ENCODE measurements around the gene TEPSIN.

TEPSIN gene

DNA sequence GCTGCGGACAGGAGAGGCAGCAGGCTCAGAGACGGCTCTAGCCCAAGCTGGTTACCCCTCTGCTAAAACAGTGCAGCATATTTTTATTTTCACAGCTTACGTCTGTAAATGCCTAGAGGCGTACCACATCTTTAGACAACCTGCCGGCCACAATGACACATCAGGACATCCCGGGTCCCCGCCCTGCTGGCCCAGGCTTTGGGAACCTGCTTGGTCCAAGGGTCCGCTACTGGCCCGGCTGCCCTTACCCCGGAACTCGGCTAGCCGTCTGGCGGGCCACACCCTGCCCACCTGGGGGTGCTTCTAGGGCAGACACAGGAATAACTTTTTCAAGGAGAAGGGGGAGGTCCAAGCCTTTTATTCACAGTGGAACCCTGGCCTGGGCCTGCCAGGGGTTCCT is 20.4 kb downstream of the TEPSIN start:
- no peak for DNase-seq

DNA sequence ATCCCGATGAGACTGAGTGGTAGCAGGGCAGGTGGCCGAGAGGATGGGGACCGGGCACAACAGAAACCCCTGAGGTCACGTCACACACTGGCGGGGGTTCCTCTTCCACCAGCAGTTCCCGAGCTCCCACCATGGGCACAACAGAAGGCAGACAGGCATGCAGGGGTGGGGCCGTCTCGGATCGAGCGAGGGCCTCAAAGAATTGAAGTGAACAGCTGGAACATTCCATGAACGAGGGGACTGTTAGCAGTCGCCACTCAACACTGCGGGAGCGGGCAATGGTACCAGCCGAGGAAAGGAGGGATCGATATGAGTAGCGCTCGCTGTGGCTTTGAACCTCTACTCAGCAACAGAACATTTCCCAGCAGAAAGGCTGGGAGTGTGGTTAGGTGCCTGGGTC is 21.4 kb downstream of the TEPSIN start:
- no peak for DNase-seq

DNA sequence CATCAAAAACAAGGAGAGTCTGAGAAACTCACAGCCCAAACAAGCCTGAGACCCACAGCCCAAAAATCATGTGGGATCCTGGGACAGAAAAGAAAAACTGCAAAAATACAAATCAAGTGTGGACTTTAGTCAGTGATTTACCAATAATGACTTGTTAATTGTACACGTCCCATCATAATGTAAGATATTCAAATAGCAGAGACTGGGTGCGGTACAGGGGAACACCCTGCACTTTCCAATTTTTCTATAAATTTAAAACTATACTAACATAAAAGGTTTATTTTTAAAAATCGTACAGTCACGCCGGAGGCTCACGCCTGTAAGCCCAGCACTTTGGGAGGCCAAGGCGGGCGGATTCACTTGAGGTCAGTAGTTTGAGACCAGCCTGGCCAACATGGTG is 24.9 kb downstream of the TEPSIN start:
- DNase-seq, result no peak

DNA sequence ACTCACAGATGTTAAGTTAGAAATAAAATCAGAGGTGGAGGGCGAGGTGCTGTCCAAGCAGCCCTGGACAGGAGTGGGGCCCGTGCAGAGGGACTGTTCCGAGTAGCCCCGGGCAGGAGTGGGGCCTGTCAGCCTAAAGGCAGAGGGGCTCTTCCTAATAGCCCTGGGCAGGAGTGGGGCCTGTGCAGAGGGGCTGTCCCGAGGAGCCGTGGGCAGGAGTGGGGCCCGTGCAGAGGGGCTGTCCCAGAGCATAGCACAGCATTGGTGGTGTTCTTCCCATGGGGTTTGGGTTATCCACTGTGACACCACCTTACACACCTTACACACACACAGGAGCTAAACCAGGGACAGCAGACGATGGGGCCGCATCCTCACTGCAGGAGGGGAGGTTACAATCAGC is 26.5 kb downstream of the TEPSIN start:
- no peak for DNase-seq

DNA sequence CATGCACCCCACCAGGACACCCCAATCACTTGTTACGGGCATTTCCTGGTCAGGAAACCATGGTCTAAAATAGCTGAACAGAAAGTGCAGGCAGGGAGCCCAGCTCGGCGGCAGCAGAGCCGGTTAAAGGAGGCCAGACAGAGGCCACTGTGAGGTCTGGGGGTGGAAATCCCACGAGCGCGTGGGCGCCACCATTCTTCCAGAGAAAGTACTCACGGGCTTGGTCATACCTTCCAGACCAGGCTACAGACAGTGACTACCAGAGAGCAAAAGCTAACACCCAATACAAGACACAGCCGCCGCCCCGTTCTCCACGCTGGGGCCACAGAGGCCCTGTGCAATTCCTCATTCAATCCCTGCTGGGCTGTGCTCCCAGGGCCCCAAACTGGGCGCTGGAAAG is 28.0 kb downstream of the TEPSIN start:
- no peak for DNase-seq

DNA sequence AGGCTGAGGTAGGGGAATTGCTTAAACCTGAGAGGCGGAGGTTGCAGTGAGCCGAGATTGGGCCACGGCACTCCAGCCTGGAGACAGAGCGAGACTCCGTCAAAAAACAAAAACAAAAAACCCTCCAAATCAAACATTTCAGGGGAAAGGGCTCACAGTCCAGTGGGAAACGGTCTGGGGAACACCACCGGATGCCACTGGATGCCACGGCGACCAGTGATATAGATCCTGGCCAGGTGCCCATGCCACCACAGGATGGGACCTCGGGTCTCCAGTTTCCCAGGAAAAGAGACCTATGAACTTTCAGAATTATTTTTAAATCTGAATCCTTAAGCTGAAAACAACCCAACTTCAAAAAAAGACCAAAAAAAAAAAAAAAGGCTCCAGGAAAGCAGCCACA is 28.4 kb downstream of the TEPSIN start:
- no peak for DNase-seq

DNA sequence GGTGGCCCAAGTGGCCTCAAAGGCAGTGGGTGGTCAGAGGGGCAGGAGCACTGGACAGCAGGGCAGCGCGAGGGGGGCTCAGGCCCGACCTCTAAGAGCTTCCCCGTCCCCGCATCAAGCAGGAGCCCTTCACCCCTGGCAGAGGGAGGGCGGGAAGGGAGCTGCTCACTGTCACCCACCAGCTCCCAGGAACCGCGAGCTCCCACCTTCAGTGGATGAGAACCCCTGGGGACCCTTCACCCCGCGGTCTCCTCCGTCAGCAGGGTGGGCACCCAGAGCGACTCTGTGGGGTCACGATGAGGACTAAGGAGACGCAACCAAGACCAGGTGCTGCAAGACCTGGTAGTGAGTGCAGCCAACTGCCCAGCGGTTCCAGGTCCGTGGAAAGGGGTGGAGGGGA is 29.7 kb downstream of the TEPSIN start:
- DNase-seq, result no peak

DNA sequence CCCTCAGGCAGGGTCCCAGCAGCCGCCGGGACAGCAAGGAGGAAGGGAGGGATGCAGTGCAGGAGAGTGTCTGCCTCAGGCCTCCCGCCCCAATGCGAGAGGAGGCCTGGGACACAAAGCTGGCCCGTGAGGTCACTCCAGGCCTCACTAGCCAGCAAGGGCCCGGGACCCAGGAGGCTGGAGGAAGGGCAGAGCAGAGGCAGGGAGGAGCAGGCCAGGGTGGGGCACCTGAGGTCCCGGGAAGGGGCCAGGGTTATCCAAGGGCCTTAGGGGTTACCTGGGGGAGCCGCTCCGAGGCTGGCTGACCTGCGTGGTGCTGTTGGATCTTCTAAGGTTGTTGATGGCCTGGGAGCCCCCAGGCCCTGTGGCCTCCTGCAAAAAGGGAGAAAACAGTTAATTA is 30.2 kb downstream of the TEPSIN start:
- DNase-seq, result no peak

DNA sequence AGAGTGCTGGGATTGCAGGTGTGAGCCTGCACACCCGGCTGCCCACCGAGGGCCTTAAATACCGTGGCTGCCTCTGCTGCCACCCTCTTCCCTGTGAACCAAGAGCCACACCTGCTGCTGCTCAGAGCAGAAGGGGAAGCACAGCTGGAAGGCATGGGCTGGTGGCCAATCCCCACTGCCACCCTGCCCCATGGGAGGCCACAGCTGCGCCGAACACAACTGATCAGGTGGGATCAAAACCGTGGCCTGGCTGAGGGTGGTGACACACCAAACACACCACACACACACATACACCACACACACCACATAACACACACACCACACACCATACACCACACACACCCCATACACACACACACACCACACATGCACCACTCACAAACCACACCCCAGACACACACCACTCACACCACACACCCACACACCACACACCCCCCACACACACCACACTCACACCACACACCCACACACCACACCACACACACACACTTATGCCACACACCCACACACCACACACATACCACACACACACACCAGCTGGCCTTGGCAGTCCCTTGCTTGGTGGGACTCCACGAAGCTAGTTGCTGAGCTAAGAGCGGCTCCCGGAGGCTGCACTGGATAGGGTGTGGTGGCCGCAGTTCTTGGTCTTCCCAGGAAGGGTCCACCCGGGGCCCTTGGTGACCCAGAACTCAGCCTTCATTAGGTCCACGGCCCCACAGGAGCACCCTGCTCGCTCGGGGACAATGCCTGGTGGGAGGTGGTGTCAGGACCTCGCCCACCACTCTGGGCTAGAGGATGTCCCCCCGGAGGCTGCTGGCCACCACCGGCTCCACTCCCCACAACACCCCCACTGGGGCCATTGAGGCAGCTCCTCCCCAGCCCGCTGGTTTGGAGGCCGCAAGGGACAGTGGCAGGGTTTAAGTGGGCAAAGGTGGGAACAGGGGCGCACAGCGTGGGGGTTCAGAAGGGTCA is 31.0 kb downstream of the TEPSIN start:
- DNase-seq, result no peak

DNA sequence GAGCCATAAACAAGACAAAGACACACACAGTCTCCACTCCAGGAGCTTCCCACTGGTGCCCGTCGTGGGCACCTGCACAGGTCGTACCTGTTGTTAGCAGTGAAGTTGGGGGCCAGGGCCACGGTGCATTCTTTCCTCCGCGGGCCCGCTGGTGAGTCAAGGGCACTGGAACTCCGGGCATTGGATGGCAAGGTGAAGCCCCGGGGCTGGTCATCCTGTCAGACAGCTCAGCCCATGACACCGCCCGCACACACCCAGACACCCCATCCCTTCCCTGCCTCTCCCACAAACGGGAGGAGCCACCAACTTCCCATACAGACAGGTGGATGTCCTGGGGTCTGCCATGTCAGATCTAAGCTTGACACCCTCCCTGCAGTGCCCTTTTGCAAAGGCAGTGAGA is 32.2 kb downstream of the TEPSIN start:
- DNase-seq, result no peak

DNA sequence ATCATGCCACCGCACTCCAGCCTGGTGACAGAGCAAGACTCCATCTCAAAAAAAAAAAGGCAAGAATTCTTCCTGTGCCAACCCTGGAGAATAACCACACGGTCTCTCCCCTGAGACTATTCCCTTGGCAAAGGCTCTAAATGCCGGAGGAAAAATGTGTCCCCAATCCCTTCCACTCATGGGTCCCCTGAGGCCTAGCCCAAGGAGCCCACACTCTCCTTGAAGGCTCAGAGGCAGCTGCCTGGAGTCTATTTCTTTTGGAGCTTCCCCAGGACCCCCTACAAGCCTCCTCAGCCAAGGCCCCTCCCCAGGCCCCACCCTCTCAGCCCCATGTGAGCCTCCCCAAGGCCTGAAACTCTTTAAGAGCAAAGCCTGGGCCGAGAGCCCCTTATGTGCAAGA is 32.7 kb downstream of the TEPSIN start:
- DNase-seq, result no peak

DNA sequence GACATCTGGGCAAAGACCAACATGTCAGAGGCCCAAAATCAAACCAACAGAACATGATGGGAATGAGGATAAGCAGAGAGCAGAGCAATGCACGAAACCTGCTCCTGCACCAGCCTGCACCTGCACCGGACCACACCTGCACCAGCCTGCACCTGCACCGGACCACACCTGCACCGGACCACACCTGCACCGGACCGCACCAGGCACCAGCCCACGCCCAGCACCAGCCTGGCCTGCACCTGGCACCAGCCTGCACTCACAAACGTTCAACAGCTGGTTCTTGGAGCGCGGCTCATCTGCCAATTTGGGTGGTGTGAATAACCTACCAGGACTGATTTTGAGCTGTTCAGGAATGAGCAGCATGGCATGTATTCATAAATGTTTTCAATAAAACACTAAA is 34.3 kb downstream of the TEPSIN start:
- no peak for DNase-seq

DNA sequence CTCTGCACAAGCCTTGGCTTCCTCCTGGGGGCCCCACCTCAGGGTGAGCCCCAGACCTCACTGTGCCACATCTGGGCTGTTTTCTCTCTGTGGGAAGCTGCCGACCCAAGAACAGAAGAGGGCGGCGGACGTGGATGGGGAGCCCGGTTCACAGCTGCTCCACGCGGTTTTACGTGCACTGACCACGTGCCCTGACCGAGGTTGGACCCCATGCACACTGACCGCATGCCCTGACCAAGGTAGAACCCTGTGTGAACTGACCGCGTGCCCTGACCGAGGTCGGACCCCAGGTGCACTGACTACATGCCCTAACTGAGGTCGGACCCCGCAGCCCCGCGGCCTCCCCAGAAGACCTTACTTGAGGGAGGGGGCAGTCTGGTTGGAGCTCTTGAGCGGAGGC is 35.7 kb downstream of the TEPSIN start:
- no peak for DNase-seq

DNA sequence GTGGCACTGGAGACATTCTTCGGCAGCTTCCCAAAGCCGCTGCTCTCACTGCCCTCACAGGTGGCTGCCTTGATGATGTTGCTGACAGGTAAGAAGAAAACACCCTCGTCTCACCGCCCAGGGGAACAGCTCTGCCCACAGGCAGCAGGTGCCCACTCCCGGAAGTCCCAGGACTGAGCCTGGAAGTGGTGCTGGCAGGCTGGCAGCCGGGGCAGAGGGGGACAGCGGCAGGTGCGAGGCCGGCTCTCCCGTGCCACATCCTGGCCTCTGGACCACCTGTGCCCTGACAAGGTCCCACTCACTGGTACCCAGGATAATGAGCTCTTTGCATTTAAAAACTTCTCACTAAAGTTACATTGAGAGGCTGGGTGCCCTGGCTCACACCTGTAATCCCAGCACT is 36.5 kb downstream of the TEPSIN start:
- DNase-seq, result no peak

DNA sequence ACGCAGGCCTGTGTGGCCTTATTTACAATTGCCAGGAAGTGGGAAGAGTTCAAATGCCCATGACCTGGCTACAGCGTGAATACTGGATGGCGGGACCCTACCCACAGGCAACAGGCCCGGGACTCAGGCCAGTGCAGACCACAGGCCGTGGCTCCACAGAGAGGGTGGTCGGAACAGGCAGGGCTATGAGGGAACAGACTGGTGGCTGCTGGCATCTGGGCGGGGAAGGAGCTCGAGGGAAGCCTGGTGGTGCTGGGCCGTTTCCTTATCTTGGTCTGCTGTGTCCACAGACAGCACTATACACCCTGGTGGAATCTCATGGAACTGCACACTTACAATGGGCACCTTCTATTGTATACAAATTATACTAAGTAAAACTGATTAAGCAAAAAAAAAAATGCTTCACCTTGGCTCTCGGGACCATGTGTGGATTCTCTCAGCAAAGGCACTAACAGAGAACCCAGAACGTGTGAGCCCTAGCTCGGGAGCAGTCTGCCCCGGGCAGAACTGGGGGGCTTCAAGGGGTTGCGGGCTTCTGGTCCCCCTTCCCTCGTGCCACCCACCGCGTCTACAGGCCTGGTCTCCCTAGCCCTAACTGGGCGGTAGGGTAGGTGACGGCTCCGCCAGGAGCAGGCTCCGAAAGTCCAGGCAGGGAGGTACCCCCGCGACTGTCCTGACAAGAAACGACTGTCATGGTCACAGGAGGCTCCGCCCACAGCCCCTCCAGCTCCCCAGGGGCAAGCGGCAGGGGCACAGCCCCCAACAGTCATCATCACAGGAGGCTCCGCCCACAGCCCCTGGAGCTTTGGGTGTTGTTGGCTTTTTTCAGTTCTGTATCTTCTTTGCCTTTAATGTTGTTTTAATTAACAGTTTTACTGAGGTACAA is 37.9 kb downstream of the TEPSIN start:
- DNase-seq, result peak; percentile 66 to 78

DNA sequence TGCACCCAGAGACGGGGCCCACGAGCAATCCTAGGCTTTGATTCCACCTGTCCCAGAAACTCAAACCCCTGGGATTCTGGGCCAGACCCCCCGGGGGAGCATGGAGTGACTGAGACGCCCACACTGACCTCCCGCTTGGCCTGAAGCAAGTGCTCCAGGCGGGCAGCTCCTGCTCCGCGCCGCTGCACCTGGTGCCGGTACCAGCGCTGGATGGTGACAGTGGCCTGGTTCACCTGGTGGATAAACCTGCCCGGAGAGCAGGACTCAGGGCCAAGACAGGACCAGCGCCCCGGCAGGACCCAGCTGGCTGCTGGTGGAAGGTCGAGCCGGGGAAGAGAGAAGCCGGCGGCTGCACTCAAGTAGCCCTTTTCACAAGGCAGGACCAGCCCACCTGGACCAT is 38.7 kb downstream of the TEPSIN start:
- DNase-seq, result no peak

DNA sequence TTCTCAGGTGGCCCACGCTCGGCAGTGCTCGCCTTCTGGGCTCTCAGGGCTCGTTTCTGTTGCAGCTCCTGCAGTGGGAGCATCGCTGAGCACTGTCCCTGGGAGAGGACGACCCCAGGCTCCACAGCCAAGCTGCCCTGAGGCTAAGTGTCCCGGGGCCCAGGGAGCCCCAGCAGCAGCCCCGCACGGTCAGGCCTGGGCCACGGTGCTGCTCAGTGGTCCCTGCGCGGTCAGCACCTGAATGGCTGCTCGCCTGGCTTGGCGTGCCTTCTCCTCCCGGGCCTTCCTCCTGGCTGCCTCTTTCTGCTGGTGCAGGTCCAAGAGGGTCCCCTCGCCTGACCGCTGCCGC is 39.4 kb downstream of the TEPSIN start:
- DNase-seq, result no peak

DNA sequence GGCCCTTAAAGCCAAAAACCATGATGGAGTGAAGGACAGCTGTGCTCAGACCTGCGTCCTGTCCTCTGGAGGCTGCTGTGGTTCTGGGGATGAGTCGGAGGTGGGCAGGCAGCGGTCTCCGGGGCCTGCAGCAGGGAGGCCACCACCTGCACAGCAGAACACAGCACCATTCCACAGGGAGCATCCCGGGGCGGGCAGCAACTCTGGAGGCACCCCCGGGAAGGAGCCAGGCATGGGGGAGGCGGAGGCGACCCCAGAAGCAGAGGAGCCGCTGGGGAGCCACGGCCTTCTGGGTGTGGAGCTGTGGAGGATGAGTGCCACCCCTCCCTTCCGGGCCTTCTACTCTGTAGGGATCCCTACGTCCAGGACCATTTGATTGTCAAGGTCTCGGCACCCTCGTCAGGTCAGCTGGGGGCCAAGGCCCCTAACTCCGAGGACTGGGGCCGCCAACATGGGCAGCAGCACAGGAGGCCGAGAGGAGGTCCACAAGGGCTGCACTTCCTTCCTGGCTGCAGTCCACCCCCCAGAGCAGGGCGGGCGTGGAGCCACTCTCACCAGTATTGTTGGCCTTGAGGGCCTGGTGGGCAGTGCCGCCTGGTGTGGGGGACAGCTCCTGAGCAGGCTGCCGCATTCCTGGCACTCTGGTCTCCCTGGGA is 39.9 kb downstream of the TEPSIN start:
- no peak for DNase-seq

DNA sequence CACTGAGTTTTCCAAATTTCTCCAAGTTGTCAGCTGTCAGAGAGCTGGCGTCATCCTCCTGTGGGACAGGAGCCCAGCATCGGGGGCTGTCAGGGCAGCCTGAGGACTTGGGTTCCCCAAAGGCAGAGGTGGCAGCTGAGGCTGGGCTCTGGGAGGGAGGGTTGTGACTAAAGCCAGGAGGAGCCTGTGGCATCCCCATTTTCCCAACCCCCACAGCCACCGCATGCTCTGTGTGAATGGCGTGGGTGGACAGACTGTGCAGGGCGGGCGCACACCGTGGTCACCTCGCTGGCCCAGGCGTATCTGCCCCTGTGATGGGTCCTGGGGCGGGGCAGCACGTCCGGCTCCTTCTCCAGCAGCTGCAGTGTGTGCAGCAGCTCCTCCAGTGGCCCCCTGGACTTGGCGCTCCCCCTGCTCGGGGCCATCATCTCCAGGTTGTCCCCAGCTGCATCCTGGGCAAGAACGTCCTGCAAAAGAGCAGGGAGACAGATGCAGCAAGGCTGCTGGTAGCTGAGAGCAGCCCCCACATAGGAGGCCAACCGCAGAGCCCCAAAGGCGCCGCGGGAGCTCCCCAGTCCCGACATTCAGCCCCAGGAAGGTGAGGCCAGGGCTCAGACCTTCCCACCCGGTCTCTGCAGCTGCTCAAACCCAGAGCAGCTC is 40.9 kb downstream of the TEPSIN start:
- no peak for DNase-seq

DNA sequence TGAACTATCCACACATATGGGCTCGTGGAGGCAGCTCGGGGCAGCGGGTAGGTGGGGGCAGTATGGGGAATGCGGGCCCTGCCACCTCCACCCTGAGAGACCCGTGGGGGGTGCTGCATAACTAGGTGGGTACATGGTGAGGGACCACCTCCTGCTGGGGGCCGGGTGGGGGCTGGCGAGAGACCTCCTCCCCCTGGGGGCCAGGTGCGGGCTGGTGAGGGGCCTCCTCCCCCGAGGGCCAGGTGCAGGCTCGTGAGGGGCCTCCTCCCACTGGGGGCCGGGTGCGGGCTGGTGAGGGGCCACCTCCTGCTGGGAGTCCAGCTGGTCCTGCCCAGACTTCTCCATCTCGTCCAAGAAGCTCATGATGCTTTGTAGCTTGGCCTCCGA is 41.5 kb downstream of the TEPSIN start:
- no peak for DNase-seq

DNA sequence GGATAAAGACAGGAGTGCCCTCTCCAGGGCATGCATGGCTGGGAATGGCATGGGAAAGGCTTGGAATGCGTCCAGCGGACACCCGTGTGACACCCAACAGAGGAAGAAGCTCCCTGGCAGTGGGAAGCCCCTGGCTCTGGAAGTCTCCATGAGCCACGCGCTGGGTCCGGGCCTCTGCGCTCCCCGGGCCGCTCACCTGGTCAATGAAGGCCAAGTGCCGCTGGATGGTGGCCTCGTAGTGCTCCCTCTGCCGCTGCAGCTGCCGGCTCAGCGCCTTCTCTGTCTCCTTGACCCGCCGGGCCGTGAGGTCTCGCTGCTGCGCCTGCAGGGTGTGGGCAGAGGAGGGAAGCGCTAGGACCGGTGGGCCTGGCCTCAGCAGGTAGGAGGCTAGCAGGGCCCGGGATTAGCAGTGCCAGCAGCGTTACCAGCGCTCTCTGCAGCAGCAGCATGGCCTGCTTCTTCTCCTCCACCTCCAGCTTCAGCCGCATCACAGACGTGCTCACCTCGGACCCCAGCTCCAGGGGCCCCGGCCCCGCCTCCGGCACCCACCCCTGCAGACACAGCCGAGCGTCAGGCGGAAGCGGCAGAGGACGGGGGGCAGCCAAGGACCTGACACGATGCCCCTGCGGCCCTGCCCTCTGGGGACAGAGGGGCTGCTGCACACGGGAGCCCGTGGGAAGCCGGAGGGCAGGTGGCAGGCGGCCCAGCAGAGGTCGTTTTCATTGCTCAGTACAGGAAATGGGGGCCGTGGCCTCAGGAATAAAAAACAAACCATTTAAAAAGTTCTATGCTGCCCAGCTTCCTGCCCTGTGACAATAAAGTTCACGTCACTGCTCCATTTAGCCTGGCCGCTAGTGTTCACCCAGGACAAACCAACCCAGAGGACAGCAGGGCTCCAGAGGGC is 42.1 kb downstream of the TEPSIN start:
- DNase-seq, result no peak

DNA sequence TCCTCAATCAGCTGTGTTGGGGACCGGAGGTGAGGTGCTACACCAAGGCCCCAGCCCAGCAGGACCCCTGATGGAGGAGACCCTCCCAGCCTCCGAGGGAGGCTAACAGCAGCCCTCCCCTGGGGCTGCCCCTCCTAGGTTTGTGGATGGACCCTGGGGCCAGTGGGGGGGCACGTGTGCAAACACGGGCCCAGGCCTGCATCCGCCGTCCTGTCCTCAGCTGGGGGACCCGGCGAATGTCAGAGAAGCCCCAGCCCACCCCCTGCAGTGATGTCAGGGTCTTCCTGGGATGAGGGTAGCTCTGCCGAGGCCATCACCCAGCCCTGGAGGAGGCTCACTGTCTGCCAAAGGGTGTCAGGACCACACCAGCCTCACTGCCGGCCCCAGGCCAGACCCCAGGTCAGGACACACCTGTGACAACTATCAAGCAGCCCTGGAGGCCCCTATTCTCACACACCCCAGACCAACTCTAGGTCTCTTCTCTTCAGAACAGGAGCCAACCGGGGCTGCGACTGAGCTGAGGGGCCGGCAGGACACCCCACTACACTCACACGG is 42.8 kb downstream of the TEPSIN start:
- DNase-seq, result no peak
